Left renal cortex interstitium (tissue), 4 donors: Measurements from ENCODE around the gene DNAJC5G. TPM values are rescaled to one million over a fixed set of nuclear protein-coding genes. Genes with fewer than 3 reads are reported as not detected.

Experiments used
- polyA plus RNA-seq, 4 donors: library from polyadenylated mRNA; unstranded; fragments of 120-200 nt; gene quantifications; one replicate each; pipeline ENCODE4 v1.2.1, GENCODE V29; 2013; ENCODE audit not compliant: insufficient read length in 4 of 4

Gene DNAJC5G
- polyA plus RNA-seq, 4 donors, result 0.43 to 1.6 (median 0.83) TPM

Other genes with a start within 250 kb of the DNAJC5G start
- 10 to 100 TPM; 52.6 to 75.7 (median 61.0) TPM for gene TMEM214, start 242.5 kb upstream of the DNAJC5G start, polyA plus RNA-seq
- 10 to 100 TPM; 58.7 to 71.0 (median 65.6) TPM for gene AGBL5, start 223.8 kb upstream of the DNAJC5G start, polyA plus RNA-seq
- 100 to 1,000 TPM; 222 to 297 (median 264) TPM for gene OST4, start 203.8 kb upstream of the DNAJC5G start, polyA plus RNA-seq
- gene EMILIN1, start 196.8 kb upstream of the DNAJC5G start, polyA plus RNA-seq, result 100 to 1,000 TPM in 2 of 4 donors, 10 to 100 TPM in 2; 75.5 to 182 (median 99.1) TPM
- gene KHK, start 188.7 kb upstream of the DNAJC5G start, polyA plus RNA-seq, result 10 to 100 TPM; 45.4 to 55.6 (median 52.0) TPM
- 1 to 10 TPM; 5.4 to 7.3 (median 6.5) TPM for gene CGREF1, start 156.3 kb upstream of the DNAJC5G start, polyA plus RNA-seq
- 1 to 10 TPM in 3 of 4 donors, under 1 TPM in 1; 0.99 to 2.0 (median 1.3) TPM for gene ABHD1, start 151.6 kb upstream of the DNAJC5G start, polyA plus RNA-seq
- gene PREB, start 140.8 kb upstream of the DNAJC5G start, polyA plus RNA-seq, result 10 to 100 TPM; 46.6 to 54.1 (median 52.2) TPM
- not detected for gene PRR30, start 136.0 kb upstream of the DNAJC5G start, polyA plus RNA-seq
- gene TCF23, start 126.4 kb upstream of the DNAJC5G start, polyA plus RNA-seq, result under 1 TPM; 0.42 to 0.76 (median 0.70) TPM
- gene ATRAID, start 63.4 kb upstream of the DNAJC5G start, polyA plus RNA-seq, result 100 to 1,000 TPM; 144 to 186 (median 158) TPM
- 10 to 100 TPM; 29.6 to 48.6 (median 39.4) TPM for gene SLC5A6, start 63.2 kb upstream of the DNAJC5G start, polyA plus RNA-seq
- gene CAD, start 58.1 kb upstream of the DNAJC5G start, polyA plus RNA-seq, result 10 to 100 TPM; 34.7 to 63.8 (median 46.3) TPM
- 10 to 100 TPM in 1 of 4 donors, 1 to 10 TPM in 3; 5.3 to 11.2 (median 7.0) TPM for gene SLC30A3, start 12.4 kb upstream of the DNAJC5G start, polyA plus RNA-seq
- 1 to 10 TPM; 3.4 to 8.7 (median 4.7) TPM for gene TRIM54, start 7.0 kb downstream of the DNAJC5G start, polyA plus RNA-seq
- gene UCN, start 33.0 kb downstream of the DNAJC5G start, polyA plus RNA-seq, result 1 to 10 TPM in 2 of 4 donors, under 1 TPM in 2; 0.59 to 1.5 (median 1.1) TPM
- gene MPV17, start 47.7 kb downstream of the DNAJC5G start, polyA plus RNA-seq, result 10 to 100 TPM; 69.5 to 93.3 (median 80.5) TPM
- 10 to 100 TPM; 65.4 to 82.3 (median 73.2) TPM for gene GTF3C2, start 81.3 kb downstream of the DNAJC5G start, polyA plus RNA-seq
- 10 to 100 TPM; 44.1 to 58.6 (median 52.8) TPM for gene EIF2B4, start 94.9 kb downstream of the DNAJC5G start, polyA plus RNA-seq
- gene SNX17, start 95.2 kb downstream of the DNAJC5G start, polyA plus RNA-seq, result 100 to 1,000 TPM in 3 of 4 donors, 10 to 100 TPM in 1; 99.0 to 127 (median 108) TPM
- 10 to 100 TPM; 16.4 to 28.5 (median 21.2) TPM for gene ZNF513, start 105.3 kb downstream of the DNAJC5G start, polyA plus RNA-seq
- gene PPM1G, start 134.2 kb downstream of the DNAJC5G start, polyA plus RNA-seq, result 10 to 100 TPM; 87.3 to 98.8 (median 92.5) TPM
- gene NRBP1, start 153.2 kb downstream of the DNAJC5G start, polyA plus RNA-seq, result 100 to 1,000 TPM; 125 to 146 (median 132) TPM
- 10 to 100 TPM in 1 of 4 donors, 1 to 10 TPM in 3; 7.4 to 11.5 (median 8.2) TPM for gene KRTCAP3, start 166.9 kb downstream of the DNAJC5G start, polyA plus RNA-seq
- 10 to 100 TPM; 33.3 to 78.8 (median 49.9) TPM for gene IFT172, start 214.3 kb downstream of the DNAJC5G start, polyA plus RNA-seq
- 10 to 100 TPM in 1 of 4 donors, 1 to 10 TPM in 3; 7.1 to 10.9 (median 8.8) TPM for gene FNDC4, start 219.8 kb downstream of the DNAJC5G start, polyA plus RNA-seq
- gene GCKR, start 221.4 kb downstream of the DNAJC5G start, polyA plus RNA-seq, result under 1 TPM in 2 of 4 donors, not detected in 2; 0.16 to 0.28 TPM